ENCODE results near the gene ZNF497. TPM values are rescaled to one million over a fixed set of nuclear protein-coding genes. Genes with fewer than 3 reads are reported as not detected.

ZNF497 gene
- total and polyA plus RNA-seq, 2 of the 13 experiments (the other 11 are each of a cell fraction or from before 2014, with no cell fraction given) = 1.5 to 1.9 TPM

DNA sequence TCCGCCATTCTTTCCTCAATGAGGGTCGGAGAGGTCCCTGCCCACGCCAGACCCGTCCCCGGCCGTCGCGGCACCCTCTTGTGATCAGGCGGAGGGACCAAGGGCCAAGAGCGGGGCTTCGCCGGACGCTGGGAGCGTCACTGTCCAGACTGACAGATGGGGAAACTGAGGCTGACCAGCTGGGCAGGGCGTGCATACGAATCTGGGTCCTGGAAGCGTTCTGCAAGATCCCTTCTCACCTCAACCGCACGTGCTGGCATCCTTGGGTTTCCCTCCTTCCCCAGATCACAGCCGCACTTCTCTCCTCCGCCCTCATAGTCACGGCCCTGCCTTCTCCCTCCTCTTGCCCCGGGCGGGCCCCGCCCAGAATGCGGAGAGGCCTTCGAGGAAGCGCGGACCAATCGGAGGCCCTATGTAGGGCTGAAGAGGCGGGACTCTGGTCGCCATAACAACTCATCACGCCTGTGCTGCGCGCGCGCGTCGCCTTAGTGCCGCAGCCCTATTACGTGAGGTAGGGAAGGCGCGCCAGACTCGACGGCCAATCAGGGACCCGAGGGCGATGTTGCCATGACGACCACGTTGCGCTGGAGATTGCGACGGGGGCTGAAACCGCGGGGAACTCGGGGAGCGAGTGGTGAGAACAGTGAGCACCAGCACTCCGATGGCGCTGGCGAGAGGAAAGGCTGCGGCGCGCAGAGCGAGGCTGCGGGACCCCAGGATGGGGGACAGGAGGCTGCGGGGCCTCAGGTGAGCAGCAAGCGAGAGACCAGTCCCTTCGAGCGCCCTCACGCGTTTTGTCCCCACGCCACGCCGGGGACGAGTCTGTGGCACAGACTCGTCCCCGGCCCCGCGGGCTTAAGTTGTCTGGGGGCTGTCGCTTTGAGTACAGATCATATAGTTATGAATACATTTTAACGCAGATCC is 38.6 kb upstream of the ZNF497 start (continued):
- TF ChIP-seq ZBTB14 (CRISPR knock-in tag; IDR thresholded peaks at IDR 0.05) = 0 out of 2 replicates have a peak, but pooled peaks have one; percentile 27
- peak; percentile 25 for TF ChIP-seq TEAD3 (CRISPR knock-in tag; optimal IDR thresholded peaks at IDR 0.05; ENCODE audit: borderline replicate concordance)
- TF ChIP-seq POLR2AphosphoS5 (IDR thresholded peaks at IDR 0.05; ENCODE audit: low read depth, low read length) = peak; percentile 74
- TF ChIP-seq PITX1 (CRISPR knock-in tag; IDR thresholded peaks at IDR 0.05) = peak; percentile 53; the same call in 1 of the 2 replicates
- TF ChIP-seq, protein P1, sequence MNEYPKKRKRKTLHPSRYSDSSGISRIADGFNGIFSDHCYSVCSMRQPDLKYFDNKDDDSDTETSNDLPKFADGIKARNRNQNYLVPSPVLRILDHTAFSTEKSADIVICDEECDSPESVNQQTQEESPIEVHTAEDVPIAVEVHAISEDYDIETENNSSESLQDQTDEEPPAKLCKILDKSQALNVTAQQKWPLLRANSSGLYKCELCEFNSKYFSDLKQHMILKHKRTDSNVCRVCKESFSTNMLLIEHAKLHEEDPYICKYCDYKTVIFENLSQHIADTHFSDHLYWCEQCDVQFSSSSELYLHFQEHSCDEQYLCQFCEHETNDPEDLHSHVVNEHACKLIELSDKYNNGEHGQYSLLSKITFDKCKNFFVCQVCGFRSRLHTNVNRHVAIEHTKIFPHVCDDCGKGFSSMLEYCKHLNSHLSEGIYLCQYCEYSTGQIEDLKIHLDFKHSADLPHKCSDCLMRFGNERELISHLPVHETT (CRISPR knock-in tag; conservative IDR thresholded peaks at IDR 0.05) = no peak
- peak; percentile 75; the same call in 1 of the 2 replicates for TF ChIP-seq TARDBP (CRISPR knock-in tag; IDR thresholded peaks at IDR 0.05)
- peak; percentile 68; the same call in 1 of the 2 replicates for TF ChIP-seq ZNF879 (CRISPR knock-in tag; IDR thresholded peaks at IDR 0.05)
- TF ChIP-seq SMARCE1 (IDR thresholded peaks at IDR 0.05; ENCODE audit: borderline replicate concordance) = no peak
- TF ChIP-seq ERF (CRISPR knock-in tag; IDR thresholded peaks at IDR 0.05) = peak; percentile 46; the same call in 1 of the 2 replicates
- TF ChIP-seq JUND (CRISPR knock-in tag; IDR thresholded peaks at IDR 0.05) = peak; percentile 30; the same call in 1 of the 2 replicates
- TF ChIP-seq SOX5 (CRISPR knock-in tag; IDR thresholded peaks at IDR 0.05; ENCODE audit: borderline replicate concordance) = peak; percentile 44; the same call in 1 of the 2 replicates
- TF ChIP-seq ZNF709 (CRISPR knock-in tag; IDR thresholded peaks at IDR 0.05) = peak; percentile 42; the same call in 1 of the 2 replicates
- 0 out of 2 replicates have a peak, but pooled peaks have one; percentile 23 for TF ChIP-seq ZNF350 (CRISPR knock-in tag; IDR thresholded peaks at IDR 0.05; ENCODE audit: borderline replicate concordance, low read depth)
- peak; percentile 66 for TF ChIP-seq KDM2A (CRISPR knock-in tag; IDR thresholded peaks at IDR 0.05; ENCODE audit: borderline replicate concordance, low read depth)
- TF ChIP-seq HNF4G (IDR thresholded peaks at IDR 0.05; ENCODE audit: borderline replicate concordance, low read depth, low read length) = no peak
- TF ChIP-seq HNF4G (CRISPR knock-in tag; IDR thresholded peaks at IDR 0.05; ENCODE audit: borderline replicate concordance, low read depth) = 0 out of 2 replicates have a peak, but pooled peaks have one; percentile 27
- no peak for TF ChIP-seq ZNF367 (CRISPR knock-in tag; IDR thresholded peaks at IDR 0.05; ENCODE audit: borderline replicate concordance)
- TF ChIP-seq ZNF761 (CRISPR knock-in tag; conservative IDR thresholded peaks at IDR 0.05) = 0 out of 2 replicates have a peak, but pooled peaks have one; percentile 33
- TF ChIP-seq, protein P2, sequence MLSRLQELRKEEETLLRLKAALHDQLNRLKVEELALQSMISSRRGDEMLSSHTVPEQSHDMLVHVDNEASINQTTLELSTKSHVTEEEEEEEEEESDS (CRISPR knock-in tag; IDR thresholded peaks at IDR 0.05; ENCODE audit: borderline replicate concordance) = 0 out of 2 replicates have a peak, but pooled peaks have one; percentile 68
- peak; percentile 22; the same call in 1 of the 2 replicates for TF ChIP-seq ZFP36L1 (CRISPR knock-in tag; IDR thresholded peaks at IDR 0.05)
- TF ChIP-seq BORCS8-MEF2B (CRISPR knock-in tag; IDR thresholded peaks at IDR 0.05) = peak; percentile 51; the same call in 1 of the 2 replicates
- TF ChIP-seq LCORL (IDR thresholded peaks at IDR 0.05) = no peak
- TF ChIP-seq LCORL (CRISPR knock-in tag; IDR thresholded peaks at IDR 0.05) = peak; percentile 50; the same call in 1 of the 2 replicates
- TF ChIP-seq, protein P3, sequence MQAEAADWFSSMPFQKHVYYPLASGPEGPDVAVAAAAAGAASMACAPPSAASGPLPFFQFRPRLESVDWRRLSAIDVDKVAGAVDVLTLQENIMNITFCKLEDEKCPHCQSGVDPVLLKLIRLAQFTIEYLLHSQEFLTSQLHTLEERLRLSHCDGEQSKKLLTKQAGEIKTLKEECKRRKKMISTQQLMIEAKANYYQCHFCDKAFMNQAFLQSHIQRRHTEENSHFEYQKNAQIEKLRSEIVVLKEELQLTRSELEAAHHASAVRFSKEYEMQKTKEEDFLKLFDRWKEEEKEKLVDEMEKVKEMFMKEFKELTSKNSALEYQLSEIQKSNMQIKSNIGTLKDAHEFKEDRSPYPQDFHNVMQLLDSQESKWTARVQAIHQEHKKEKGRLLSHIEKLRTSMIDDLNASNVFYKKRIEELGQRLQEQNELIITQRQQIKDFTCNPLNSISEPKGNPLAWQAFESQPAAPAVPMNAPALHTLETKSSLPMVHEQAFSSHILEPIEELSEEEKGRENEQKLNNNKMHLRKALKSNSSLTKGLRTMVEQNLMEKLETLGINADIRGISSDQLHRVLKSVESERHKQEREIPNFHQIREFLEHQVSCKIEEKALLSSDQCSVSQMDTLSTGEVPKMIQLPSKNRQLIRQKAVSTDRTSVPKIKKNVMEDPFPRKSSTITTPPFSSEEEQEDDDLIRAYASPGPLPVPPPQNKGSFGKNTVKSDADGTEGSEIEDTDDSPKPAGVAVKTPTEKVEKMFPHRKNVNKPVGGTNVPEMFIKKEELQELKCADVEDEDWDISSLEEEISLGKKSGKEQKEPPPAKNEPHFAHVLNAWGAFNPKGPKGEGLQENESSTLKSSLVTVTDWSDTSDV (CRISPR knock-in tag; IDR thresholded peaks at IDR 0.05) = 0 out of 2 replicates have a peak, but pooled peaks have one; percentile 29
- peak; percentile 90 for TF ChIP-seq SAP130 (CRISPR knock-in tag; IDR thresholded peaks at IDR 0.05; ENCODE audit: low read depth)
